Subcutaneous adipose tissue (tissue), 4 donors: Measurements from ENCODE around the gene UBE2E2. TPM values are rescaled to one million over a fixed set of nuclear protein-coding genes. Genes with fewer than 3 reads are reported as not detected.

Experiments
- CTCF ChIP-seq: fragments of 450-650 bp; IDR thresholded peaks from one replicate; pipeline ENCODE4 v1.5.1; 2016; ENCODE audit warnings: low read depth, mild to moderate bottlenecking, control low read depth, antibody characterized with exemption, moderate library complexity
- small RNA-seq: library from RNA; depleted of rRNA; stranded (forward); fragments of <200 nt; gene quantifications from one replicate; pipeline ENCODE3, GENCODE V24; 2016
- total RNA-seq, 4 donors: library from RNA; depleted of rRNA; stranded (reverse); fragments of >200 nt; gene quantifications; one replicate each; pipeline ENCODE4 v1.1.0, GENCODE V29; 2016

Gene UBE2E2
- total RNA-seq, 4 donors from 2014 or later: 48.0 to 89.0 (median 63.4) TPM

DNA sequence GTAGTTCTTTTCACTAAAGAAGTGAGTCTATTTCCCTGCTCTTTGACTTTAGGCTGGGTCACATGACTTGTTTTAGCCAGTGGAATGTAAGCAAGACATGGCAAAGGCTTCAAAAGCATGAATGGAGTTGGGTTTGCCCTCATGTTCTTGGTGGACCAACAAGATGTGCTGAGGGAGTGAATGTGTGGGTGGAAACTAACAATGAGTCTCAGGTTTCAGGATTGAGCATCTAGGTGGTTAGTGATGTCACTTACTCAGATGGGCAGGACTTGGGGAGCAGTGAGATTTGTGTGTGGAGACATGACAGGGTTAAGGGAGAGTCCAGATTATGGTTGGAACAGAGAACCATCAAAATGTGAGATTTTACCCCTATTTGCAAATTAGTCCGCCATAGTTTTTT, 421.2 kb downstream of the UBE2E2 start:
- no peak for TF ChIP-seq CTCF

DNA sequence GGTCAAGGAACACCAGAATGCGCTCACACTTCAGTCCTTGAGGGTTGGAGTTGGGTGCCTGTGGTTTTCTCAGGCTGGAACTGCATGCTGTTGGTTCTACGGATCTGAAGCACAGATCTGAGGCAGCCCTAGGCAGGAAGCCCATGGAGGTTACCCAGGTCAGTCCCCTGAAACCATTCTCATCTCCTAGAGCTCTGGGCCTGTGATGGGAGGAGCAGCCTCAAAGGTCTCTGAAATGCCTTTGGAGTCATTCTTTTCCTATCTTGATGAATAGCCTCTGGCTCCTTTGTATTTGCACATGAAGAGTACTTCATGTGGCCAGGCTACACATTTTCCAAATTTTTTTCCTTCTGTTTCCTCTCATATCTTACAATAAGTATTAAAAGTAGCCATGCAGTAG, 423.3 kb downstream of the UBE2E2 start:
- TF ChIP-seq CTCF: no peak

GRCh38 chr3:23629181-23629894, 426.2 kb downstream of the UBE2E2 start:
- no peak for TF ChIP-seq CTCF

DNA sequence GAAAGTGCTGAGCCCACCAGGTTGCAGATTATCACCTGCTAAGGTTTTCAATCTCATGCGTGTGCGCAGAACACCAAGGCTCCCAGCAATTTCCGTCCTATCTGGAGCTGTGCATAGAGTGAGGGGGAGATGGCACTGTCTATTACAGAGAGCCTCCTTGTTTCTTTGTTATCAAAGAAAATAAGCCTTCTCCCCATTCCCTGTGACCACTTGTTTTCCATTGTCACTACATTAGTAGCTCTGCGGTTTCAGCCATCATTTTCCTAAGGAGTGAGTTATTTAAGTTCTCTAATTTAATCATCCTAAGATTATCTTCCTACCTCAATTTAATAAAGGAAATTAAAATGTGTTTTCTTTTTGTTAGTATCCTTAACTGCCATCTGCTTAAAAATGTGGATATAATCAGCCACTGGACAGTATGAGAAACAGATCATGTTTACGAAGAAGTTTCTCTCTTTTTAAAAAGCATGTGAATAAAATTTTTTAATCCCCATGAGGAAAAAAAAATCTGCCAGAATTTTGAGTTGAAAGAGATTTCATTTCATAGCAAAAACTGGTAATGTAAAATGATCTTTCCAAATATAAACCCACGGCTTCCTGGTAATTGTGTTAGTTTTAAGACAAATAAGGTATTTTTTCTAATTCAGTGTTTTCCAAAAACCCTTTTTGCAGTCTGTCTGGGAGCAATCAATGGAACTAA, 430.3 kb downstream of the UBE2E2 start:
- TF ChIP-seq CTCF: no peak

- TF ChIP-seq CTCF: no peak
These were observed 434.2 kb downstream of the UBE2E2 start for GRCh38 chr3:23637339-23637738.

- no peak for TF ChIP-seq CTCF
These were observed 437.5 kb downstream of the UBE2E2 start for GRCh38 chr3:23640471-23641146.

Small RNA genes lying within 50 kb of the gene (small RNA-seq; reads per million reads assigned to genes)
- gene AC121251.1: not detected
- gene RF00019: 0.49 reads per million
- not detected for gene RNU6-788P
- gene RNU6-922P: not detected
